ENCODE results near the gene THAP3.

- no peak for TF ChIP-seq POLR2A (IDR thresholded peaks at IDR 0.05)
- TF ChIP-seq CTCF (IDR thresholded peaks at IDR 0.05), result no peak
Measured at GRCh38 chr1:6651909-6652308, 27.2 kb downstream of the THAP3 start.
